Measurements from ENCODE around the gene NDUFC2. TPM values are rescaled to one million over a fixed set of nuclear protein-coding genes. Genes with fewer than 3 reads are reported as not detected.

NDUFC2 gene
- total RNA-seq, 5 donors from 2014 or later (not counting 1 experiment from before 2014, with no cell fraction given): 40.8 to 93.8 (median 88.1) TPM

DNA sequence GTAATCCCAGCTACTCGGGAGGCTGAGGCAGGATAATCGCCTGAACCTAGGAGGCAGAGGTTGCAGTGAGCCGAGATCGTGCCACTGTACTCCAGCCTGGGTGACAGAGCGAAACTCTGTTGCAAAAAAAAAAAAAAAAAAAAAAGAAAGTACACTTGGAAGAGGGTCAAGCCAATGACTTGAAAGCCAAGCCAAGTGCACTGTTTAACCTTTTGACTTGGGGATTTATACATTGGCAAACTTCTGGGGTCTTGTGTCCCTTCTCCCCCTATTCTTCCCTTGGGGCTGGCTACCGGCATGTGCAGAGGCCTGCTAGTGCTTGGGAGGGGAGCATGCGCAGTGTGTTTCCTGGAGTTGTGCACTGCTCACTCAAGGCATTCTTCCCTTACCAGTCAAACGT, 30.3 kb downstream of the NDUFC2 start:
- H3K4me3 Mint-ChIP-seq: no peak overlapping the region
- no peak overlapping the region for H3K4me3 ChIP-seq (ENCODE audit: control insufficient read depth in 1 of 2, extremely low read depth in 1 of 2, low read length in 1 of 2)
- no peaks in the 10 kb centered on the region for H3K36me3 Mint-ChIP-seq
- ChIA-PET POLR2A (no interaction called here), CTCF (no interaction called here)
- no peaks in the 10 kb centered on the region for H3K27me3 ChIP-seq (replicated peaks in 1 of 2; ENCODE audit: control insufficient read depth in 2 of 2, extremely low read depth in 1 of 2, insufficient read depth in 2 of 2, low read length in 1 of 2)
- H3K27ac ChIP-seq (ENCODE audit: low read length): no peak overlapping the region
- WGBS (ENCODE audit: insufficient coverage): 43% methylated on average over 1 of the region's 8 CpGs
- no peaks in the 10 kb centered on the region for H3K27me3 Mint-ChIP-seq
- peaks cover 3 to 9% of the 10 kb centered on the region in 2 experiments for H3K4me1 ChIP-seq (ENCODE audit: control insufficient read depth in 1 of 2, extremely low read depth in 1 of 2, insufficient read depth in 2 of 2, low read length in 2 of 2)
- H3K27ac Mint-ChIP-seq: no peak overlapping the region
- no peak for DNase-seq
- H3K9me3 ChIP-seq: no peaks in the 10 kb centered on the region
- no peaks in the 10 kb centered on the region for H3K36me3 ChIP-seq (ENCODE audit: control insufficient read depth in 2 of 2, extremely low read depth in 1 of 2, insufficient read depth in 1 of 2, low read length in 1 of 2)
- H3K4me1 Mint-ChIP-seq: peaks cover 6 to 12% (median 10%) of the 10 kb centered on the region in 3 donors
- no peak for ATAC-seq (replicated peaks in 1 of 4)
- no peaks in the 10 kb centered on the region for H3K9me3 Mint-ChIP-seq

- Mint-ChIP-seq H3K4me1 (peaks cover 6 to 12% (median 10%) of the 10 kb centered on the region in 3 donors), H3K4me3 (no peak overlapping the region), H3K36me3 (no peaks in the 10 kb centered on the region), H3K9me3 (no peaks in the 10 kb centered on the region), H3K27ac (no peak overlapping the region), H3K27me3 (no peaks in the 10 kb centered on the region)
- no peak for DNase-seq
- H3K4me1 ChIP-seq (ENCODE audit: control insufficient read depth in 1 of 2, extremely low read depth in 1 of 2, insufficient read depth in 2 of 2, low read length in 2 of 2): peaks cover 3 to 9% of the 10 kb centered on the region in 2 experiments
- H3K27me3 ChIP-seq (replicated peaks in 1 of 2; ENCODE audit: control insufficient read depth in 2 of 2, extremely low read depth in 1 of 2, insufficient read depth in 2 of 2, low read length in 1 of 2): no peaks in the 10 kb centered on the region
- no peak overlapping the region for H3K27ac ChIP-seq (ENCODE audit: low read length)
- no peaks in the 10 kb centered on the region for H3K36me3 ChIP-seq (ENCODE audit: control insufficient read depth in 2 of 2, extremely low read depth in 1 of 2, insufficient read depth in 1 of 2, low read length in 1 of 2)
- ChIA-PET CTCF (interaction anchor here in 1 of 2 donors (0.7 kb wide), 1 partner anchor 168 kb away, joined by 3 read pairs; no protein-coding TSS in a partner anchor), POLR2A (no interaction called here)
- no peak for ATAC-seq (replicated peaks in 1 of 4)
- H3K9me3 ChIP-seq: no peaks in the 10 kb centered on the region
- 100% methylated on average over 1 of the region's 3 CpGs for WGBS (ENCODE audit: insufficient coverage)
- no peak overlapping the region for H3K4me3 ChIP-seq (ENCODE audit: control insufficient read depth in 1 of 2, extremely low read depth in 1 of 2, low read length in 1 of 2)
Observed at GRCh38 chr11:78048561-78048960, 31.1 kb downstream of the NDUFC2 start.

DNA sequence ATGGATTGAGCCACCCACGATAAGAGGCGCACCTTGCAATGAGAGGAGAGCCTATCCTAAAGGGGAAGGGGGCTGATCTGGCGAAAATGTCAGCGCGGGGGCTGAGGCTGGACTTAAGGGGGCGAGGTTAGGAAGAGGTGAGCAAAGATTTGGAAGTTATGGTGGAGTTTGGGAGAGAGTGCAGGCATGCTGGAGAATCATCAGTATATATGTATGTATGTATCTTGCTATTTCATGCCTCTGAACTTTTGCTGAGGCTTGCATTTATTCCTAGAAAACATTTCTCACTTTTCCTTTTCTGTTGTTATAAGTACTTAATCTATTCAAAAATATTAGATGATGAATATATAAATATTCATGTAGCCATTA, 33.2 kb downstream of the NDUFC2 start:
- peaks cover 6 to 12% (median 10%) of the 10 kb centered on the region in 3 donors for H3K4me1 Mint-ChIP-seq
- no peak overlapping the region for H3K27ac ChIP-seq (ENCODE audit: low read length)
- H3K36me3 ChIP-seq (ENCODE audit: control insufficient read depth in 2 of 2, extremely low read depth in 1 of 2, insufficient read depth in 1 of 2, low read length in 1 of 2): no peaks in the 10 kb centered on the region
- H3K27me3 Mint-ChIP-seq: no peaks in the 10 kb centered on the region
- no peaks in the 10 kb centered on the region for H3K36me3 Mint-ChIP-seq
- 83% methylated on average over 4 of the region's 6 CpGs for WGBS (ENCODE audit: insufficient coverage)
- ATAC-seq (replicated peaks in 1 of 4): peak in 1 of 4 experiments; percentile 20
- CTCF ChIA-PET: interaction anchor here (0.6 to 2.6 kb wide), 7 partner anchors 8 to 340 kb away, joined by 3 to 12 read pairs (median 4); partner anchors contain the start of genes INTS4 (in 1 of the 2) and NDUFC2 (in 1 of the 2)
- POLR2A ChIA-PET: interaction anchor here in 1 of 2 donors (0.5 kb wide), 1 partner anchor 50 kb away, joined by 3 read pairs; no protein-coding TSS in a partner anchor
- H3K4me1 ChIP-seq (ENCODE audit: control insufficient read depth in 1 of 2, extremely low read depth in 1 of 2, insufficient read depth in 2 of 2, low read length in 2 of 2): peaks cover 3 to 9% of the 10 kb centered on the region in 2 experiments
- no peaks in the 10 kb centered on the region for H3K9me3 ChIP-seq
- H3K4me3 ChIP-seq (ENCODE audit: control insufficient read depth in 1 of 2, extremely low read depth in 1 of 2, low read length in 1 of 2): no peak overlapping the region
- DNase-seq: no peak
- no peaks in the 10 kb centered on the region for H3K27me3 ChIP-seq (replicated peaks in 1 of 2; ENCODE audit: control insufficient read depth in 2 of 2, extremely low read depth in 1 of 2, insufficient read depth in 2 of 2, low read length in 1 of 2)
- H3K4me3 Mint-ChIP-seq: peak overlapping the region in 1 of 3 donors; percentile 63
- H3K9me3 Mint-ChIP-seq: no peaks in the 10 kb centered on the region
- H3K27ac Mint-ChIP-seq: no peak overlapping the region

- peak; percentile 92 to 98 (median 96) for ATAC-seq (replicated peaks in 1 of 4)
- peak overlapping the region in 1 of 2 donors; percentile 1 for H3K4me3 ChIP-seq (ENCODE audit: control insufficient read depth in 1 of 2, extremely low read depth in 1 of 2, low read length in 1 of 2)
- H3K9me3 Mint-ChIP-seq: no peaks in the 10 kb centered on the region
- 17% methylated on average over 24 of the region's 28 CpGs for WGBS (ENCODE audit: insufficient coverage)
- ChIA-PET POLR2A (interaction anchor here in 1 of 2 donors (0.5 kb wide), 1 partner anchor 49 kb away, joined by 3 read pairs; no protein-coding TSS in a partner anchor), CTCF (interaction anchor here (0.6 to 2.6 kb wide), 10 partner anchors 8 to 976 kb away, joined by 3 to 12 read pairs (median 4); partner anchors contain the start of genes INTS4 (in 1 of the 2), KCTD21 (in 1 of the 2) and NDUFC2 (in 1 of the 2))
- no peaks in the 10 kb centered on the region for H3K27me3 Mint-ChIP-seq
- no peaks in the 10 kb centered on the region for H3K27me3 ChIP-seq (replicated peaks in 1 of 2; ENCODE audit: control insufficient read depth in 2 of 2, extremely low read depth in 1 of 2, insufficient read depth in 2 of 2, low read length in 1 of 2)
- H3K4me3 Mint-ChIP-seq: peak overlapping the region; percentile 49 to 63 (median 53)
- H3K9me3 ChIP-seq: no peaks in the 10 kb centered on the region
- peak; percentile 38 to 85 (median 73) for DNase-seq
- H3K27ac Mint-ChIP-seq: no peak overlapping the region
- H3K4me1 Mint-ChIP-seq: peaks cover 6 to 12% (median 10%) of the 10 kb centered on the region in 3 donors
- no peaks in the 10 kb centered on the region for H3K36me3 Mint-ChIP-seq
- no peak overlapping the region for H3K27ac ChIP-seq (ENCODE audit: low read length)
- H3K36me3 ChIP-seq (ENCODE audit: control insufficient read depth in 2 of 2, extremely low read depth in 1 of 2, insufficient read depth in 1 of 2, low read length in 1 of 2): no peaks in the 10 kb centered on the region
- H3K4me1 ChIP-seq (ENCODE audit: control insufficient read depth in 1 of 2, extremely low read depth in 1 of 2, insufficient read depth in 2 of 2, low read length in 2 of 2): peaks cover 3 to 9% of the 10 kb centered on the region in 2 experiments
Observed at GRCh38 chr11:78045851-78046485, 33.7 kb downstream of the NDUFC2 start.

GRCh38 chr11:78044706-78045105, 35.0 kb downstream of the NDUFC2 start:
- DNase-seq (no peak), ATAC-seq (replicated peaks in 1 of 4) (no peak)
- Histone ChIP-seq H3K4me3 (ENCODE audit: control insufficient read depth in 1 of 2, extremely low read depth in 1 of 2, low read length in 1 of 2) (no peak overlapping the region), H3K9me3 (no peaks in the 10 kb centered on the region), H3K27me3 (replicated peaks in 1 of 2; ENCODE audit: control insufficient read depth in 2 of 2, extremely low read depth in 1 of 2, insufficient read depth in 2 of 2, low read length in 1 of 2) (no peaks in the 10 kb centered on the region), H3K36me3 (ENCODE audit: control insufficient read depth in 2 of 2, extremely low read depth in 1 of 2, insufficient read depth in 1 of 2, low read length in 1 of 2) (no peaks in the 10 kb centered on the region), H3K4me1 (ENCODE audit: control insufficient read depth in 1 of 2, extremely low read depth in 1 of 2, insufficient read depth in 2 of 2, low read length in 2 of 2) (peaks cover 3 to 14% of the 10 kb centered on the region in 2 experiments), H3K27ac (ENCODE audit: low read length) (no peak overlapping the region)
- H3K36me3 Mint-ChIP-seq: no peaks in the 10 kb centered on the region
- H3K4me3 Mint-ChIP-seq: no peak overlapping the region
- peaks cover 13 to 19% (median 19%) of the 10 kb centered on the region in 3 donors for H3K4me1 Mint-ChIP-seq
- H3K9me3 Mint-ChIP-seq: no peaks in the 10 kb centered on the region
- CTCF ChIA-PET: interaction anchor here in 1 of 2 donors (2.6 kb wide), 1 partner anchor 50 kb away, joined by 12 read pairs; the partner anchor contains the start of gene INTS4
- POLR2A ChIA-PET: no interaction called here
- no peaks in the 10 kb centered on the region for H3K27me3 Mint-ChIP-seq
- H3K27ac Mint-ChIP-seq: no peak overlapping the region
- WGBS (ENCODE audit: insufficient coverage): 93% methylated on average over 3 of the region's 5 CpGs

DNA sequence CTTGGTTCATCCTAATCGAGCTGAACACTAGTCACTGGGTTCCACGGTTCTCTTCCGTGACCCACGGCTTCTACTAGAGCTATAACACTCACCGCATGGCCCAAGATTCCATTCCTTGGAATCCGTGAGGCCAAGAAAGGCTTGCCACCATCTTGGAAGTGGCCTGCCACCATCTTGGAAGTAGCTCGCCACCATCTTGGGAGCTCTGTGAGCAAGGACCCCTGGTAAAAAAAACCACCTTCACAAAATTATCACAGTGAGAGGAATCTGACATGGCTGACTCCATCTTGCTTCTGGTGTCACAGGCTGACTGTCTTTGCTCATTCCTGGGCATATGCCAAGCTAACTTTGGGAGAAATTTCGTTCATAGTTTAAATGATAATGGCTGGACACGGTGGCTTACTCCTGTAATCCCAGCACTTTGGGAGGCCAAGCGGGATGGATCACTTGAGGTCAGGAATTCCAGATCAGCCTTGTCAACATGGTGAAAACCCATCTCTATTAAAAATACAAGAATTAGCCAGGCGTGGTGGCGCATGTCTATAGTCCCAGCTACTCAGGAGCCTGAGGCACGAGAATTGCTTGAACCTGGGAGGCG, 37.7 kb downstream of the NDUFC2 start:
- Mint-ChIP-seq H3K9me3 (no peaks in the 10 kb centered on the region), H3K36me3 (no peaks in the 10 kb centered on the region), H3K27ac (no peak overlapping the region), H3K4me1 (peaks cover 16 to 22% (median 21%) of the 10 kb centered on the region in 3 donors), H3K27me3 (no peaks in the 10 kb centered on the region), H3K4me3 (no peak overlapping the region)
- H3K27ac ChIP-seq (ENCODE audit: low read length): no peak overlapping the region
- H3K4me3 ChIP-seq (ENCODE audit: control insufficient read depth in 1 of 2, extremely low read depth in 1 of 2, low read length in 1 of 2): no peak overlapping the region
- H3K4me1 ChIP-seq (ENCODE audit: control insufficient read depth in 1 of 2, extremely low read depth in 1 of 2, insufficient read depth in 2 of 2, low read length in 2 of 2): peaks cover 3 to 15% of the 10 kb centered on the region in 2 experiments
- DNase-seq (no peak), ATAC-seq (replicated peaks in 1 of 4) (no peak)
- H3K27me3 ChIP-seq (replicated peaks in 1 of 2; ENCODE audit: control insufficient read depth in 2 of 2, extremely low read depth in 1 of 2, insufficient read depth in 2 of 2, low read length in 1 of 2): peaks cover 0 to 2% of the 10 kb centered on the region in 2 experiments
- H3K9me3 ChIP-seq: no peaks in the 10 kb centered on the region
- ChIA-PET POLR2A (no interaction called here), CTCF (interaction anchor here in 1 of 2 donors (0.6 kb wide), 1 partner anchor 37 kb away, joined by 4 read pairs; no protein-coding TSS in a partner anchor)
- 96% methylated on average over 6 of the region's 14 CpGs for WGBS (ENCODE audit: insufficient coverage)
- no peaks in the 10 kb centered on the region for H3K36me3 ChIP-seq (ENCODE audit: control insufficient read depth in 2 of 2, extremely low read depth in 1 of 2, insufficient read depth in 1 of 2, low read length in 1 of 2)
